Posterior vena cava (tissue), 2 donors: ENCODE measurements around the gene UBAP1L. TPM values are rescaled to one million over a fixed set of nuclear protein-coding genes. Genes with fewer than 3 reads are reported as not detected.

Experiments
- DNase-seq: peaks from one replicate; pipeline ENCODE4 v3.0.0-alpha.2; 2020; ENCODE audit warnings: low spot score
- intact Hi-C, 2 donors: fragments of 100-400 bp; cut with DNase I; formaldehyde crosslinking; loops; one replicate each; pipeline versions ENCODE4 v1.14.1 to v1.14.2; 2022 to 2023
- total RNA-seq, 2 donors: library from RNA; stranded (reverse); fragmentation: NEBNext Ultra II Directional; extraction: Animal tissue kit (Norgen Biotek cat#: 25700); gene quantifications; one replicate each; pipeline ENCODE4 v1.2.1, GENCODE V29; 2021
- donor health status: DM: yes; HTN: yes; CAD: no.
- donor health status: DM: yes; HTN: yes; CAD: no.

UBAP1L gene
- total RNA-seq, 2 donors from 2014 or later, result 3.6 to 3.7 TPM

GRCh38 chr15:65072617-65073016 is 42.4 kb downstream of the UBAP1L start:
- DNase-seq, result no peak
- intact Hi-C loops, result no loop called here

GRCh38 chr15:65072027-65072426 is 43.0 kb downstream of the UBAP1L start:
- intact Hi-C loops, result no loop called here
- no peak for DNase-seq

GRCh38 chr15:65071381-65071811 is 43.6 kb downstream of the UBAP1L start:
- no peak for DNase-seq
- intact Hi-C loops, result no loop called here

- intact Hi-C loops, result no loop called here
- no peak for DNase-seq
Measured at GRCh38 chr15:65069779-65070546, 45.0 kb downstream of the UBAP1L start.

GRCh38 chr15:65069179-65069578 is 45.8 kb downstream of the UBAP1L start:
- DNase-seq, result no peak
- intact Hi-C loops, result no loop called here

GRCh38 chr15:65068403-65068788 is 46.6 kb downstream of the UBAP1L start:
- DNase-seq, result no peak
- intact Hi-C loops, result no loop called here

- intact Hi-C loops, result no loop called here
- DNase-seq, result no peak
Measured at GRCh38 chr15:65067645-65068402, 47.2 kb downstream of the UBAP1L start, which contains the start of gene RASL12. Gene RASL12, minus strand, starts transcription at chr15:65067991. Its CDS starts 156 bp downstream, at chr15:65067835.

- DNase-seq, result no peak
- intact Hi-C loops, result no loop called here
Measured at GRCh38 chr15:65067317-65067644, 47.7 kb downstream of the UBAP1L start.

- no peak for DNase-seq
- intact Hi-C loops, result no loop called here
Measured at GRCh38 chr15:65066635-65067316, 48.2 kb downstream of the UBAP1L start.

GRCh38 chr15:65066001-65066634 is 48.9 kb downstream of the UBAP1L start:
- intact Hi-C loops, result no loop called here
- no peak for DNase-seq

- intact Hi-C loops, result loop anchor here in 1 of 2 donors (5.0 kb wide), 1 partner anchor 1680 kb away; no protein-coding TSS in a partner anchor
- no peak for DNase-seq
Measured at GRCh38 chr15:65062726-65063125, 52.3 kb downstream of the UBAP1L start.

GRCh38 chr15:65062061-65062460 is 52.9 kb downstream of the UBAP1L start:
- peak; percentile 18 for DNase-seq

GRCh38 chr15:65060641-65061397 is 54.2 kb downstream of the UBAP1L start:
- intact Hi-C loops, result loop anchor here in 1 of 2 donors (5.0 kb wide), 1 partner anchor 1681 kb away; no protein-coding TSS in a partner anchor
- peak; percentile 87 for DNase-seq

More at GRCh38 chr15:65062061-65062460, 52.9 kb downstream of the UBAP1L start:
- intact Hi-C loops, result loop anchor here in 1 of 2 donors (5.0 kb wide), 1 partner anchor 1680 kb away; no protein-coding TSS in a partner anchor

- peak; percentile 20 for DNase-seq
- intact Hi-C loops, result loop anchor here in 1 of 2 donors (5.0 kb wide), 1 partner anchor 1682 kb away; no protein-coding TSS in a partner anchor
Measured at GRCh38 chr15:65059931-65060596, 54.9 kb downstream of the UBAP1L start.

GRCh38 chr15:65059369-65059750 is 55.6 kb downstream of the UBAP1L start:
- intact Hi-C loops, result no loop called here
- peak; percentile 43 for DNase-seq

- no peak for DNase-seq
- intact Hi-C loops, result no loop called here
Measured at GRCh38 chr15:65058394-65059368, 56.3 kb downstream of the UBAP1L start.

- intact Hi-C loops, result no loop called here
Measured at GRCh38 chr15:65057549-65057940, 57.5 kb downstream of the UBAP1L start.

More at GRCh38 chr15:65057549-65057940, 57.5 kb downstream of the UBAP1L start:
- peak; percentile 24 for DNase-seq
